H54 (cell line): Measurements from ENCODE around the gene SPTSSA.
A peak's percentile ranks its signal among the peaks of the same experiment; 100 is the strongest.
"Not testable (repeated sequence)": the region's sequence is repeated elsewhere in the genome, so short reads cannot be mapped to it uniquely, and the experiment has no call there.

Source experiments
- DNase-seq: peaks from one replicate; pipeline ENCODE4 v3.0.0; 2011; ENCODE audit warnings: low spot score, mixed read lengths; ENCODE audit not compliant: insufficient read length
- FAIRE-seq: peaks from 3 replicates; lab custom pipeline; 2011; peaks lifted over from hg19 to GRCh38; lab: Jason Lieb, UNC
- POLR2A ChIP-seq: IDR thresholded peaks from 2 replicates; pipeline ENCODE4 v1.6.1; 2011; ENCODE audit warnings: low read depth, mild to moderate bottlenecking, low read length

Gene SPTSSA, protein sequence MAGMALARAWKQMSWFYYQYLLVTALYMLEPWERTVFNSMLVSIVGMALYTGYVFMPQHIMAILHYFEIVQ

DNA sequence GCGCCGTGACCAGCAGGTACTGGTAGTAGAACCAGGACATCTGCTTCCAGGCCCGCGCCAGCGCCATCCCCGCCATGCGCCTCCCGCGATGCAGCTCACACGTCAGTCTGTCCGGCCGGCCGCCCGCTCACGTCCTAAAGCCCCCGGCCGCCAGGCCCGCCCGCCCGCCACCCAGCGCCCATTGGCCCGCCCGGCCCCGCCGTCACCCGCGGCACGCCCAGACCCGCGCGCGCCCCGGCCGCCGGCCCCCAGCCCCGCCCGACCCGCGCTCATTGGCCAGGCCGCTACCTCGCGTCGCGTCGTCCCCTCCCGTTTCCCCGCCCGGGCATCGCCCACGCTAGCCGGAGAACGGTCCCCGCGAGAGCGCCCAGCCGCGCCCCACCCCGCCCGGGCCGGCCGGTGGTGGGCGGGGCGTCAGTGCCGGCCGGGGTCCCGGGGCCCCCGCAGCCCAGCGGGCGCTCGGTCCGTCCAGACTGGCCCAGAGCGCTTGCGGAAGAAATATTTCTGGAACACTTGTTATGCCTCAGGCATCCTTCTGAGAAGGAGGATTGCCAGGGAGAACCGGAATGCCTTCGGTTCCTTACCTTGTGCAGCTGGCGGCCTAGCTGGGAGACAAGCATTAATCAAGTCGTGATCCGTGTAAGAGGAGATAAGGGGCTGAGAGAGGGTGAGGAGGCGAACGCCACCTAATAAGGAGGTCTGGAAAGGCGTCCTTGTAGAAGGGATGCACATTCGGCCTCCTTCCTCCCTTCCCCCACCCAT is at the start of gene SPTSSA:
TSS of gene SPTSSA (minus strand) at position 109 of the 762 bp plus-strand sequence. CDS start at position 76, 33 bp downstream.
- DNase-seq (peak; percentile 92), FAIRE-seq (no peak)
- TF ChIP-seq POLR2A, result peak; percentile 89

DNA sequence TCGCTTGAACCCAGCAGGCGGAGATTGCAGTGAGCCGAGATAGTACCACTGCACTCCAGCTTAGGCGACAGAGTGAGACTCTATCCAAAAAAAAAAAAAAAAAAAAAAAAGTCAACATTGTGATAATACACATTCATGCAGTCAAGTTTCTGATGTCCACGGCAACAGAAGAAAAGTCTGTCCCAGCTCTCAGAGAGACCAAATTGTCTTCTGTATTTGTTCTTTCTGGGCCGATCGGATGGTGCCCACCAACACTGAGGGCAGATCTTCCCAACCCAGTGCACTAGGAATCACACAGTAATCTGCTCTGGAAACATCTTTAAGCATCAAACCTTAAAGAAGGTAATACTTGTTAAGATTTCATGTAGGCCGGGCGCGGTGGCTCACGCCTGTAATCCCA is 45.8 kb upstream of the SPTSSA start:
- FAIRE-seq (no peak), DNase-seq (no peak)
- TF ChIP-seq POLR2A, result no peak

DNA sequence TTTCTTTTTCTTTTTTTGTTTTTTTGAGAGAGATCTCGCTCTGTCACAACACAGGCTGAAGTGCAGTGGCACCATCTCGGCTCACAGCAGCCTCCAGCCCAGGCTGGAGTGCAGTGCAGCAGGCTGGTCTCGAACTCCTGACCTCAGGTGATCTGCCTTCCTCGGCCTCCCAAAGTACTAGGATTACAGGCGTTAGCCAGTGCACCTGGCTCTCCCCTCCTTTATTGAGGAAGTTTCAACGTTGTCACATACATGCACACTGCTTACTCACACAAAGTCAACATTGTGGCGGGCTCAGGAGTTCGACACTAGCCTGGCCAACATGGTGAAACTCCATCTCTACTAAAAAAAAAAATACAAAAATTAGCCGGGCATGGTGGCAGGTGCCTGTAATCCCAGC is 45.4 kb upstream of the SPTSSA start:
- no peak for TF ChIP-seq POLR2A
- no peak for FAIRE-seq
- DNase-seq, result no peak

DNA sequence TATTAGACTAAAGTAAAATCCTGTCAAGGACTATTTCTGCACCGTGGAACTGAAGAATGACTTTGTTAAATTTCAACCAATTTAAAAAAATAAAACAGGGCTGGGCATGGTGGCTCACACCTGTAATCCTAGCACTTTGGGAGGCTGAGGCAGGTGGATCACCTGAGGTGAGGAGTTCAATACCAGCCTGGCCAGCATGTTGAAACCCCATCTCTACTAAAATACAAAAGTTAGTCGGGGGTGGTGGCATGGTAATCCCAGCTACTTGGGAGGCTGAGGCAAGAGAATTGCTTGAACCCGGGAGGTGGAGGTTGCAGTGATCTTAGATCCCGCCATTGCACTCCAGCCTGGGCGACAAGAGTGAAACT is 43.1 kb upstream of the SPTSSA start:
- not testable (repeated sequence) for FAIRE-seq, DNase-seq

DNA sequence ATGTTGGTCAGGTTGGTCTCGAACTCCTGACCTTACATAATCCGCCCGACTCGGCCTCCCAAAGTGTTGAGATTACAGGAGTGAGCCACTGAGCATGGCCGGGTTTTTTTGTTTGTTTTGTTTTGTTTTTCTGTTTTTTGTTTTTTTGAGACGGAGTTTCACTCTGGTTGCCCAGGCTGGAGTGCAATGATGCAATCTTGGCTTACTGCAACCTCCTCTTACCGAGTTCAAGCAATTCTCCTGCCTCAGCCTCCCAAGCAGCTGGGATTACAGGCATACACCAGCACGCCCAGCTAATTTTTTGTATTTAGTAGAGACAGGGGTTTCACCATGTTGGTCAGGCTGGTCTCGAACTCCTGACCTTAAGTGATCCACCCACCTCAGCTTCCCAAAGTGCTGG is 42.0 kb upstream of the SPTSSA start:
- not testable (repeated sequence) for FAIRE-seq, DNase-seq

DNA sequence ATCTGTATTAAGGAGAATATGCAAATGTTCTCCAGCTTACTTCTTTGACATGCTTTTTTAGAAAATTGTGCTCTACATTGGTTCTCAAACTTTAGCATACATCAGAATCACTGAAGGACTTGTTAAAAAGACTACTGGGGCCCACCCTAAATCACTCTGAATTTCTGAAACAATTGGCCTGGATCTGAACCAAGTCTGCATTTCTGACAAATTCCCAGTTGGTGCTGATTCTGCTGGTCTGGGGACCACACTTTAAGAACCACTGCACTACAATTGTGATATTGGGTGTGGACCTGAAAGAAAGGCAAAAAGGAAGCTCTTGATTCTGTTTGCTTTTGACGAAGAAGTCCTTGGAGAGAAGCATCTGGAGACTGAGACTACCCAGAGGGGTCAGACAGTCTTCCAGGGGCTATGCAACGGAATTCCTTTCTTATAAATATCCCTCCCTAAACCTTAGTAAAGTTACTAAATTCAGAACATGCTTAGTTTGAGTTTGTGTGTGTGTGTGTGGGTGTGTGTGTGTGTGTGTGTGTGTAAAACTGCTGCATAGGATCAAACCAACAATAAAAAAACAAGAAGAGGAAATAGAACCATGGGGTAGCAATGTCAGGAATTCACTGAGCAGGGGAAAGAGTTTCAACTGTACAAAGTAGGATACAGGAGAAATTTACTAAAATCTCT is 40.6 kb upstream of the SPTSSA start:
- TF ChIP-seq POLR2A, result no peak
- peak; percentile 43 for FAIRE-seq
- DNase-seq, result no peak

DNA sequence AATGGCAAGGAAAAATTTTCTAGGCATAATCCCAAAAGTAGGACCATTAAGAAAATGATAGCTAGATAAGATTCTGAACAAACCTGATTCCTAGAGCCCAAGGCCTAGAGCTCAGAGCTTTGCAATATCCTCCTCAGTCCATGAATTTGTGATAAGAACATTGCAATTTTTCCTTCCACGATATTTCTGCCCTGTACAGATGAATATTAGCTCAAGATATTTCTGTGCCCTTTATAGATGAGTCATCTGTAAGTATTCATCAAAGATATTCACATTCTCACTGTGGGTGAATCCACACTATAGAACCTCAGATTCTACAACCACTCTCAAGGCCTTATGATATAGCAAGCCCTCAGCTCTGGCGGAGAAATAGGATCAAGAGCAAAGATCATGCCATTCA is 40.0 kb upstream of the SPTSSA start:
- FAIRE-seq (peak; percentile 74), DNase-seq (no peak)
- no peak for TF ChIP-seq POLR2A

DNA sequence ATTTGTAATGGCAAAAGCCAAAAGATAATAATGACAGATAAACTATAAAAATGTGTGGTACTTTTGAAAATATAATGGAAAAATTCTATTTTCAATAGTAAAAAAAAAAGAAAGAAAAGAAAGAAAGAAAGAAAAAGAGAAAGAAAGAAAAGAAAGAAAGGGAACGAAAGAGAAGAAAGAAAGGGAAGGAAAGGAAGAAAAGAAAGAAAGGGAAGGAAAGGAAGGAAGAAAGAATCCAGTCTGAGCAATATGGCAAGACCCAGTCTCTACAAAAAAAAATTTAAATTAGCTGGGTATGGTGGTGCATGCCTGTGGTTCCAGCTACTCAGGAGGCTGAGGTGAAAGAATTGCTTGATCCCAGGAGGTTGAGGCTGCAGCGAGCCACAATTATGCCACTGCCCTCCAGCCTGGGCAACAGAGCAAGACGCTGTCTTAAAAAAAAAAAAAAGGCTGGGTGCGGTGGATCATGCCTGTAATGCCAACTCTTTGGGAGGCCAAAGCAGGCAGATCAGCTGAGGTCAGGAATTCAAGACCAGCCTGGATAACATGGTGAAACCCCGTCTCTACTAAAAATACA is 39.1 kb upstream of the SPTSSA start:
- FAIRE-seq (no peak), DNase-seq (no peak)
- TF ChIP-seq POLR2A, result no peak

DNA sequence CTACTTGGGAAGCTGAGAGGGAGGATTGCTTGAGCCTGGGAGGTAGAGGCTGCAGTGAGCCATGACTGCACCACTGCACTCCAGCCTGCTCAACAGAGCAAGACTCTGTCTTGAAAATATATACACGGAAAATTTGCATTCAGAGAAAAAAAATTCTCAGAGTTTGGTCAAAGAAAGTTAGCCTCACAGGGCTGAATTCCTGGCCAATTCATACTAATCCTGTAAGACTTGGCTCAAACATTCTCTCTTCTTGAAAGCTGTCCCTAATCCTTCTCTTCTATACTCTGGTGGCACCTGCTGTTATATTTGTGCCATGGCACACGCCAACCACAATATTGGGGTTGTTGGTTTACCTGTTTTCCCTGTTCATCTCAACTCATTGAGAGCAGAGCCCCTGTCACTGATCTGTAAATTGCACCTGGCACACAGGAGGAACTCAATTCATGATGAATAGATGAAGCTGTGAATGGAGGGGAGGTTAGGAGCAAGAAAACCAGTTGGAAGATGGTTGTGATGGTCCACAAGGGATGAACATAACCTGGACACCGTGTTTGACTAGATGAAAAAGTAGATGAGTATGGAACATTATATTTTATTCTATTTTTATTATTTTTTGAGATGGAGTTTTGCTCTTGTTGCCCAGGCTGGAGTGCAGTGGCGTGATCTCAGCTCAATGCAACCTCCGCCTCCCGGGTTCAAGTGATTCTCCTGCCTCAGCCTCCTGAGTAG is 36.8 kb upstream of the SPTSSA start:
- no peak for DNase-seq
- no peak for FAIRE-seq
- TF ChIP-seq POLR2A, result no peak

DNA sequence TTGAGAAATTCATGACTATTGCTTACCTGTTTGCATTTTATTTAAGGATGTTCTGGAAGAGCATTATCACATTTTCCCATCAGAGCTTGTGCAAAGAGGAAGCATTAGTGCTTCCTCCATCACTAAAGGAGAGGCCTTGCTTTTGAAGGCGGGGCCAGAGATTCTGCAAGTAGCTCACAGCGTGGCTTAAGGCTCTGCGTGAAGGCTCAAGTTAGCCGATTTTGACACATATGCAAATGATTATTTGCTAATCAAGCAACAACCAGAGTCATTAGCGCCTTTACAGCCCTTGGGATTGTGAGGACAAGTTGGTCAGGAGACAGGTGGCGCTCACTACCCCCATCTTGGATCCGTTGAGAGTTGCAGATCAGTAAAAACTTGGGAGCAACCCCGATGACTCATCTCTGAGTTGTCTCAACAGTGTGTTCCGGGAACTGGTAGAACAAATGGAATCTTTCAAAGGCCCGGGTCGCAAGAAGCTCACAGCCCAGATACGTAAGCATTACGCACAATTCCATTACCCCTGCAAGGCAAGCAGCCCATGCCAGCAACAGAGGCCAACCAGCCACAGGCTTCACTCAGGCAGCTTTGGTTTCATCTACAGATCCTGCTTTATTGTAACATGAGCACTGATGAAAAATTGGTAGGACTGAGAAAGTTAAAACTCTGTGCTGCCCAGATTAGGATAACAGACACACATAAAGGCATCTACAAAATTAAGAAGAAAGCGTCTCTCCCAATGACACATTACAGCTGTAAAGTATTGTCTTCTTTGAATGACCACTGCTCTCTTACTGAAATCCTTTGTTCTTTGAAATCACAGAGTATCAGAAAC is 34.9 kb upstream of the SPTSSA start:
- DNase-seq (peak; percentile 87), FAIRE-seq (peak; percentile 99)
- no peak for TF ChIP-seq POLR2A

DNA sequence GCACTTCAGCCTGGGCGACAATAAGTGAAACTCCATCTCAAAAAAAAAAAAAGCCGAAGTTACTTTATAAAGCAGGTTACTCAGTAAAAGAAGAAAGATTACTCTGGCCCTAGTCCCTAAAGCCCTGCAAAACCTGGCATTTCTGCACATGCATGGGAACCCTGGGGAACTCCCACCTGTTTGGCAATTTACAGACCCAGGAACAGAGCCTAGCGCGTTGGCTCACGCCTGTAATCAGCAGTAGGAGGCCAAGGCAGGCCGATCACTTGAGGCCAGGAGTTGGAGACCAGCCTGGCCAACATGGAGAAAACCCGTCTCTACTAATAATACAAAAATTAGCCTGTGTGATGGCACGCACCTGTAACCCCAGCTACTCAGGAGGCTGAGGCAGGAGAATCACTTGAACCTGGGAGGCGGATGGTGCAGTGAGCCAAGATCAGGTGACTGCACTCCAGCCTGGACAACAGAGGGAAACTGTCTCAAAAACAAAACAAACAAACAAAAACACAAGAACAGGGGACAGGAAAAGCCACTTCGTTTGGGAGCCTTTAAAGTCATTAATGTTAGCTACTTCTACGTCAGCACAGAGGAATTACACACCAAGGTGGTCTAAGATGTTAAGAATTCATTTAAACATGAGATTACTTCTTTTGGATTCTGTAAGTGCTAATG is 34.1 kb upstream of the SPTSSA start:
- FAIRE-seq (no peak), DNase-seq (no peak)
- no peak for TF ChIP-seq POLR2A

DNA sequence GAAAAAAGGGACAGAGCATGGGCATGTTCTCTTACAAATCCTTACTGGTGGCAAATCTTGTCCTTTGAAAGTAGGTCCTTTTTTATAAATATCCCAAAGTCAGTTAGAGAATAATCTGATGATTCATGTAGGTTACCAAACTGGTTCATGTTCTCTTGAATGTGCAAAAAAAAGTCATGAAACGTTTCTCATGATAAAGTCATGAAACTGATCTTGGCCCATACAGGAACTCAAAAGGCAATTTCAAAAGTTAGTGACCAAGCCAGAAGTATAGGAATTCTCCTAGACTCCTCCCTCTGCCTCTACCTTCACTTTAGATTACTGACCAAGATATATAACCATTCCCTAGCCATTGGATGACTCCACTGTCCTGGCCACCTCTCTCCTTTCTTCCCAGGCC is 27.3 kb upstream of the SPTSSA start:
- TF ChIP-seq POLR2A, result no peak
- DNase-seq (no peak), FAIRE-seq (no peak)

DNA sequence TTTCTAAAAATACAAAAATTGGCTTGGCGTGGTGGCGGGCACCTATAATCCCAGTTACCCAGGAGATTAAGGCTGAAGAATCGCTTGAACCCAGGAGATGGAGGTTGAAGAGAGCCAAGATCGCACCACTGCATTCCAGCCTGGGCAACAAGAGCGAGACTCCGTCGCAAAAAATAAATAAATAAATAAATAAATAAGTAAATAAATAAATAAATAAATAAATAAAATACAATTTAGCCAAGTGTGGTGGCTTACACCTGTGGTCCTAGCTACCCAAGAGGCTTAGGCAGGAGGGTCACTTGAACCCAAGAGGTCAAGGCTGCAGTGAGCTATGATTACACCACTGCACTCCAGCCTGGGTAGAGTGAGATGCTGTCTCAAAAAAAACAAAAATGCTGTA is 26.5 kb upstream of the SPTSSA start:
- DNase-seq (no peak), FAIRE-seq (no peak)
- TF ChIP-seq POLR2A, result no peak
